Mucosa of stomach (tissue), 1 donor: Measurements from ENCODE around the gene EEF1A2.

ENCODE experiments used
- H3K27me3 ChIP-seq: one replicate; pipeline ENCODE4 v1.7.0; 2013; ENCODE audit warnings: mild to moderate bottlenecking, low read length; ENCODE audit not compliant: control insufficient read depth, insufficient read depth
- H3K36me3 ChIP-seq: one replicate; pipeline ENCODE4 v1.7.0; 2013; ENCODE audit warnings: low read length; ENCODE audit not compliant: control insufficient read depth, insufficient read depth
- H3K4me1 ChIP-seq: one replicate; pipeline ENCODE4 v1.7.0; 2013; ENCODE audit warnings: mild to moderate bottlenecking, low read length; ENCODE audit not compliant: control insufficient read depth, insufficient read depth
- H3K4me3 ChIP-seq: one replicate; pipeline ENCODE4 v1.7.0; 2013; ENCODE audit warnings: low read length
- H3K9ac ChIP-seq: one replicate; pipeline ENCODE4 v1.7.0; 2013; ENCODE audit warnings: mild to moderate bottlenecking, low read length, moderate library complexity
- H3K9me3 ChIP-seq: one replicate; pipeline ENCODE4 v1.7.0; 2013; ENCODE audit warnings: mild to moderate bottlenecking, low read length, moderate library complexity; ENCODE audit not compliant: control insufficient read depth
- donor health status: Pancreatic carcinoma.

EEF1A2 gene

DNA sequence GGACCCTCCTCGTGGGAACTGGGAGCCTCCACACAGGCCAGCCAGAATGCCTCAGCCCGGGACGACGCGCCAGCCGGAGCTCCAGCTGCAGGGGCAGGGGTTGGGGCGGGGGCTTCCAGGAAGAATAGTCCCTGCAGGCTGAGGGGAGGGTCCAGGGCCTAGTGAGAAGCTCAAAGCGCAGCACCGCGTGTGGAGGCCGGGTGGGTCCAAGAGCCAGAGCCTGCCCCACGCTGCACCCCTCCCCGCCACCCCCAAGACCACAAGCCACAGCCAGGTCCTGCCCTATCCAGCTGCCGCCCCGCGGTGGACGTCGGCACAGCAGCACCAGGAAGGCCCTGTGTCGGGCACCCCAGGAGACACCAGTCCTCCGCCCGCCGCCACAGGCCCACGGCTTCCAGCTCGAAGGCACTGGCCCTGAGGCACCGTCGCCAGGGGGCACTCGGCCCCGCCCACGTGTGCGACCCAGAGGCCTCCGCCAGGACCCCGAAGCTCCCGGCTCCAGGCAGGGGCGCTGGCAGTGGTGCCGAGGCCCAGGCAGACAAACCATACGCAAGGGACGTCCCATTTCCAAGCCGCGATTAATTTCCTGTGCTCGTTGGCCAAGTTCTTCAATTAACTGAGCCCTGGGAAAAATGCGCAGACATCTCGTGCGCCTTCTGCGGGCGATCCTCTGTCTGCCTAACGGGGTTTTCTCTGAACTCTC is 45.9 kb downstream of the EEF1A2 start:
- Histone ChIP-seq H3K27me3 (peaks cover 35% of the 10 kb centered on the region), H3K36me3 (no peaks in the 10 kb centered on the region), H3K9ac (no peak overlapping the region), H3K9me3 (no peaks in the 10 kb centered on the region), H3K4me1 (no peaks in the 10 kb centered on the region), H3K4me3 (no peak overlapping the region)

DNA sequence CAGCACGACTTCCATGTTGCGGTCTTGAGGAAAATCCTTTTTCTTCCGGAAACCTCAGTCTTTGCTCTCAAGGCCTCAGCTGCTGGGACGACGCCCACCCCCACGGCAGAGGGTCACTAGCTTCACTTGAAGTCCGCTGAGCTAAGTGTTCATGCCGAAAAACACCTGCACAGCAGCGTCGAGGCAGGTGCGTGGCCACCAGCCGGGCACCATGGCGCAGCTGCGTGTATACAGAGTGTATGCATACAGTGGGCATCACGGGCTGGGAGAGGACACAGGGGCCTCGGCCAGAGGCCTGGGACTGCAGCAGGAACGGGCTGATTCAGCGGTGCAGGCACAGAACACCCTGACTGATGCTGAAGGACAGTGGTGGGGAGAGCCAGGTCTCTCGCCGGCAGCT is 46.5 kb downstream of the EEF1A2 start:
- Histone ChIP-seq H3K9ac (no peak overlapping the region), H3K4me1 (no peaks in the 10 kb centered on the region), H3K4me3 (no peak overlapping the region), H3K27me3 (peaks cover 30% of the 10 kb centered on the region), H3K36me3 (no peaks in the 10 kb centered on the region), H3K9me3 (no peaks in the 10 kb centered on the region)

DNA sequence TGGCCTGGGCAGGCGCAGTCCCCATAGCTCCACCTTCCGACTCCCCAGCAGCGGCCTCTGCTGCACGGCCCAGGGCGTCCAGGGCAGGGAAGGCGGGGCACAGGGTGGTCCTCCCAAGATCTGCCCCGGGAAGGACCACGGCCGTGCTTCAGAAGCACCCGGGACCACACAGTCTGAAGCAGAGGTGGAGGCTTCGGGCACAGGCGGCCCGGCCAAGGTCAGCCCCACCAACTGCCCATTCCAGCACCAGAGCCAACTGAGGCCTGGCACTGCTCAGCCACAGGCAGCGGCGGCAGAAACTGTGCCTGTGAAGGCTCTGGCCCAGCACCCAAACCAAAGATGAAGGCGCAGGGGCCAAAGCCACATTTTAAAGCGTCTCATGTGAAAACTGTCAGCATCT is 47.1 kb downstream of the EEF1A2 start:
- Histone ChIP-seq H3K9me3 (no peaks in the 10 kb centered on the region), H3K36me3 (no peaks in the 10 kb centered on the region), H3K9ac (no peak overlapping the region), H3K4me1 (no peaks in the 10 kb centered on the region), H3K27me3 (peaks cover 28% of the 10 kb centered on the region), H3K4me3 (no peak overlapping the region)

DNA sequence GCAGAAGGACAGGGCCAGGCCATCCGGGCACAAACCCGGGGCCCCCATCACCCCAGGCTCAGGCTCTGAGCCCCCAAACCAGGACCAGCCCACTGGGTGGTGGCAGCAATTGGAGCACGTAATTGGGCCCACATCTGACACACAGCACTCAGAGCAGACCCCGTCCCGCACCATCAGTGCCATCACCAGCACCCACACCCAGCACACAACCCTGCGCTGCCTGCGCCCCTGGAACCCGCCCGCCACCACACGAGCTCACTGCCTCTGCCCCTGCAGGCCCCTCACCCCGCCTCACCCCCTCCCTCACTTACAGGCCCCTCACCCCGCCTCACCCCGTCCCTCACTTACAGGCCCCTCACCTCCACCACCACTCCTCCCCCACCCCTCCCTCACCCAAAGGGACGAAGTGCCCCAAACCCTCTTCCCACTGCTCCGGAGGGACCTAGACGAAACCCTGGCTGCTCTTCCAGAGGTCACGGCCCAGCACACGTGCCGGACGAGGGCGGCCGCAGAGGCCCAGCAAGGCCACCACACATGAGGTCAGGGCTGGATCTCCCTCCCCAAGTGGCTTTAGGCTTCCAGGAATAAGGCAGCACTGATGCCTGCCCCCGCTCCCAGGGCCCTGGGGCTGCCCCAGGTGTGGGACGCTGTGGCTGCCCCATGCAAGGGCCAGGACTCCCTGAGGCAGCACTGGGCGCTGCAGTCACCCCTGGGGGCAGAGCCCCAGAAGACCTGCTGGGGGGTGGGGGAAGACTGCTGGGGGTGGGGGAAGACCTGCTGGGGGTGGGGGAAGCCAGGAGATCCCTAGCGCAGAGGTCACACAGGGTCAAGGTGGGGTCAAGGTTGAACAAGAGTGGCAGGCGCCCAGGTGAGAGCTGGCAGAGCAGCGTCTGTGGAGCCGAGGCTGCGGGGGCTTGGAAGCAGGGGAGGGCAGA is 48.8 kb downstream of the EEF1A2 start:
- no peak overlapping the region for H3K9ac ChIP-seq
- H3K4me3 ChIP-seq = no peak overlapping the region
- H3K9me3 ChIP-seq = no peaks in the 10 kb centered on the region
- no peaks in the 10 kb centered on the region for H3K4me1 ChIP-seq
- peaks cover 23% of the 10 kb centered on the region for H3K27me3 ChIP-seq
- H3K36me3 ChIP-seq = no peaks in the 10 kb centered on the region

GRCh38 chr20:63449025-63449424 is 49.9 kb downstream of the EEF1A2 start:
- Histone ChIP-seq H3K9ac (no peak overlapping the region), H3K27me3 (peaks cover 12% of the 10 kb centered on the region), H3K4me1 (no peaks in the 10 kb centered on the region), H3K36me3 (no peaks in the 10 kb centered on the region), H3K4me3 (no peak overlapping the region), H3K9me3 (no peaks in the 10 kb centered on the region)

GRCh38 chr20:63448031-63448430 is 50.9 kb downstream of the EEF1A2 start:
- no peak overlapping the region for H3K9ac ChIP-seq
- H3K4me3 ChIP-seq = no peak overlapping the region
- H3K9me3 ChIP-seq = no peaks in the 10 kb centered on the region
- H3K27me3 ChIP-seq = peaks cover 8% of the 10 kb centered on the region
- no peaks in the 10 kb centered on the region for H3K4me1 ChIP-seq
- no peaks in the 10 kb centered on the region for H3K36me3 ChIP-seq

DNA sequence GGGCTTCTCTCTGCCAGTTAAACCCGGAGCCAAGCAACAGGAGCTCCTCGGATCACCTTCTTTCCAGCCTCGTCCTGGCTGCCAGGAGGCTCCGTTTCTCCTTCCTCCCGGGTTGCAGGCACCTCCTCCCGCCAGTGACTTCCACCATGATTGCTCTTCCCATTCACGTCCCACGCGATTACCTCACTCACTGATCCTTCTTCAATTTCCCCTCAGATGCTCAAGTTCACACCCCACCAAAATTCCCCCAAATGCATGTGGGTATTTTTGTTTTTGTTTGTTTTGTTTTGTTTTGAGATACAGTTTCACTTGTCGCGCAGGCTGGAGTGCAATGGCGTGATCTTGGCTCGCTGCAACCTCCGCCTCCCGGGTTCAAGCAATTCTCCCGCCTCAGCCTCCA is 51.6 kb downstream of the EEF1A2 start:
- Histone ChIP-seq H3K9ac (no peak overlapping the region), H3K4me1 (no peaks in the 10 kb centered on the region), H3K36me3 (no peaks in the 10 kb centered on the region), H3K27me3 (peaks cover 5% of the 10 kb centered on the region), H3K9me3 (no peaks in the 10 kb centered on the region), H3K4me3 (no peak overlapping the region)

- Histone ChIP-seq H3K4me3 (no peak overlapping the region), H3K9me3 (no peaks in the 10 kb centered on the region), H3K27me3 (no peaks in the 10 kb centered on the region), H3K4me1 (no peaks in the 10 kb centered on the region), H3K36me3 (no peaks in the 10 kb centered on the region), H3K9ac (no peak overlapping the region)
These were observed 52.5 kb downstream of the EEF1A2 start for GRCh38 chr20:63446216-63447024.

DNA sequence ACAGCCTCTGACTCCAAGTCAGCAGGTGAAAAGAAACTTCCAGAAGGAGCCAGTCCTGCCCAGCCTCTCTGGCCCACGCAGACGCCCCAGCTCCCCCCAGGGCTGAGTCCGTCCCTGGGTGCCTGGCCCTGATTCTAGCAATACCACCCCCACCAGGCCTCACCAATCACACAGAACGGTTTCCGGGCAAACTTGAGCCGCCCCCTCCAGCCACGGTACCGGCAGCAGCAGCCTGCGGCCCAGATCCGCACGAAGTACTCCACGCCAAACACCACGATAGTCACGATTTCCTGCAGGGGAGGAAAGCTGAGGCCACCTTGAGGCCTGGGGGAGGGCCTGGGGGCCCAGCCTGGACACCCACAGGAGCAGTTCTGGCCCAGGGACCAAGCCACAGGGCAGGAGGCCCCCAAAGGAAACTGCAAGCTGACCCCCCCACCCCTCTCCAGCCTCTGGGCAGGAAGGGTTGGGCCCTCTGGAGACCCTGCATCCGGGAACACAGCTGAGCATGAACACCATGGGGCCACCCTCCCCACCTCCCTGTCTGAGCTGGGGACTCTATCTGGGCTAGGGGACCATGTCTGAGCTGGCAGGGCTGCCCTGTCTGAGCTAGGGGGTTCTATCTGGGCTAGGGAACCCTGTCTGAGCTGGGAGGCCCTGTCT is 53.7 kb downstream of the EEF1A2 start:
- Histone ChIP-seq H3K36me3 (no peaks in the 10 kb centered on the region), H3K4me3 (no peak overlapping the region), H3K27me3 (no peaks in the 10 kb centered on the region), H3K9ac (no peak overlapping the region), H3K9me3 (no peaks in the 10 kb centered on the region), H3K4me1 (no peaks in the 10 kb centered on the region)

GRCh38 chr20:63444548-63444947 is 54.3 kb downstream of the EEF1A2 start:
- Histone ChIP-seq H3K27me3 (no peaks in the 10 kb centered on the region), H3K4me1 (no peaks in the 10 kb centered on the region), H3K9me3 (no peaks in the 10 kb centered on the region), H3K4me3 (no peak overlapping the region), H3K9ac (no peak overlapping the region), H3K36me3 (no peaks in the 10 kb centered on the region)

GRCh38 chr20:63443606-63444395 is 55.1 kb downstream of the EEF1A2 start:
- Histone ChIP-seq H3K4me3 (no peak overlapping the region), H3K36me3 (no peaks in the 10 kb centered on the region), H3K27me3 (no peaks in the 10 kb centered on the region)

More at GRCh38 chr20:63443606-63444395, 55.1 kb downstream of the EEF1A2 start:
- Histone ChIP-seq H3K4me1 (no peaks in the 10 kb centered on the region), H3K9ac (no peak overlapping the region), H3K9me3 (no peaks in the 10 kb centered on the region)
